T-helper 1 cell (primary cell): ENCODE data around the gene RAP1A.
"Not testable (repeated sequence)": the region's sequence is repeated elsewhere in the genome, so short reads cannot be mapped to it uniquely, and the experiment has no call there.

ENCODE experiments used
- DNase-seq, 5 donors: peaks; one replicate each; pipeline ENCODE4 v3.0.0-alpha.2; 2012 to 2020

The RAP1A gene

DNA sequence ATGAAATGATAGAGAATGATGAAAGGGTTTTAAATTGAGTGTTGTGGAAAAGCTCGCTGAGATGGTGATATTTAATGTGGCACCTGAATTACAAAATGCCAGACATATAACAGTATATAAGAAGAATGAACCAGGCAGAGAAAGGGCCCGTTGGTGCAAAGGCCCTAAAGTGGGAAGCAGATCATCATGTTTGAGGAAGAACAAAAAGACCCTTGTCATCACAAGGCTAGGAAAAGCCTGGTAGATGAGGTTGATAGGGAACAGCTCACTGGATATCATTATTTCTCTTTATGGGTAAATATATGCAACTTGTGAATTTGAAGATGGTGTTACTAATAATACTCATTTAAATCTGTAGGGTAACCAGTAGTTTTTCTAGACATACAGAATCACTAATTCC is 11.0 kb downstream of the RAP1A start:
- DNase-seq, result no peak

- no peak for DNase-seq
Measured at GRCh38 chr1:111631502-111631901, 11.9 kb downstream of the RAP1A start.

DNA sequence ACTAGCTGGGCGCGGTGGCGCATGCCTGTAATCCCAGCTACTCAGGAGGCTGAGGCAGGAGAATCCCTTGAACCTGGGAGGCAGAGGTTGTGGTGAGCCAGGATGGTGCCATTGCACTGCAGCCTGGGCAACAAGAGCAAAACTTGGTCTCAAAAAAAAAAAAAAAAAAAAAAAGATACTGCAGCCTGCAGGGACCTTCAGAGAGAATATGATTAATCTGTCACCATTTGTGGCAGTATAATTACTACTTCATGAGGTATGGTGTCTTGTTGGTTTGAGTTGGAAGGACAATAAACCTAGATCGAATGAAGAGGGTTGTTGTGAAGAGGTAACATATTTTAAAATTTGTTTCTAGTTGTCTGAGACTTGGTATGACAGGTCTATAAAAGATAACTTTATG is 13.2 kb downstream of the RAP1A start:
- DNase-seq, result not testable (repeated sequence)

DNA sequence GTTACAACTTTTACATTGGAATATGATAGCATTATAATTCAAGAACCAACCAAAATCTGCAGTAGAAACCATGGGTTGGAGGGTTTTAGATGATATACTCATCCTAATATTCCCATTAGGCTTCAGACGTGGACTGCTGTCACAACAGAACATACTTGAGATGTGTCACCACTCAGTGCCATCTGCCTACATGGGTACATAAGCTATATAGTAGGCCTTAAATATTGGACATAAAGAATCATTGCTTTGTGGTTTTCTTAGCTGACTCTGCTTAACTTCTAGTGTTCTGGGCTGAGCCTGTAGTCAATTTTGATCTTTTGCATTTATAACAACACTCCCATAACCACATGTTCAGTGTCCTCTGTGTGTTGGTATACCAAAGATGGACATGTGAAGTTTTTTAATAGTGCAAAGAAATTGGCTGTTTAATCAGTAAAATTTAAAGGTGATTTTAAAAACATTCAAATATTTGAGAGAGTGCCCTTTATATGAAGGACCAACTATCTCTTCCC is 14.2 kb downstream of the RAP1A start:
- DNase-seq, result no peak

DNA sequence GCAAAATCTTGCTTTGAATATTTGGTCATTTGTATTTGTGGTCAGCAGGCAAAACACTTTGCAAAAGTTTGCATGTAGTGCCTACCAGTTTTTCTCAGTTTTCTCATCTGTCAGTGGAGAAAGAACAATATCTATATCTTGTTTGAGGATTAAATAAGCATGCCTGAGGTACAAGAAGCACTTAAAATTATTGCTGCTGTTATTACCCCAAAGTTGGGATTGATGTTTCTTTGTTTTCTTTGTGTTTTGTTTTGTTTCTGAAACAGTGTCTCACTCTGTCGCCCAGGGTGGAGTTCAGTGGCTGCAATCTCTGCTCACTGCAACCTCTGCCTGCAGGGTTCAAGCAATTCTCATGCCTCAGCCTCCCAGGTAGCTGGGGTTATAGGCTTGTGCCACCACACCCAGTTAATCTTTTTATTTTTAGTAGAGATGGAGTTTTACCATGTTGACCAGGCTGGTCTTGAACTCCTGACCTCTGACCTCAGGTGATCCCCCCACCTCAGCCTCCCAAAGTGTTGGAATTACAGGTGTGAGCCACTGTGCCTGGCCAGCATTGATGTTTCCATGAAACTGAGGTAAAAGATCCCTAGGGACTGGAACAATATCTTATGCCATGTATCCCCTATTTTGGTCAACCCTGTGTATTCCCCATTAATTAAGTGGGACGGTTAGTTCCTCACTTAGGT is 15.9 kb downstream of the RAP1A start:
- no peak for DNase-seq

DNA sequence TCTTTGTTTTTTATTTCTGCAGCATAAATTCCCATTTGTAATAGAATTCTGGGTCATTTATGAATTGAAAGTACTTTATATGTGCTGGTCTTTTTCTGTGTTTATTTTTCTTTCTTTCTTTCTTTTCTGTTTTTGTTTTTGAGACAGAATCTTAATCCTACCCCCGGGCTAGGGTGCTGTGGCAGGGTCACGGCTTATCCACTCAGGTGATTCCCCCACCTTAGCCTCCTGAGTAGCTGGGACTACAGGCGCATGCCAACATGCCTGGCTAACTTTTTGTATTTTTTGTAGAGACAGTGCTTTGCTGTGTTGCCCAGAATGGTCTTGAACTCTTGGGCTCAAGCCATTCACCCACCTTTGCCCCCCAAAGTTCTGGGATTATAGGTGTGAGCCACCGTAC is 18.7 kb downstream of the RAP1A start:
- no peak for DNase-seq

GRCh38 chr1:111639602-111640198 is 20.1 kb downstream of the RAP1A start:
- no peak for DNase-seq

DNA sequence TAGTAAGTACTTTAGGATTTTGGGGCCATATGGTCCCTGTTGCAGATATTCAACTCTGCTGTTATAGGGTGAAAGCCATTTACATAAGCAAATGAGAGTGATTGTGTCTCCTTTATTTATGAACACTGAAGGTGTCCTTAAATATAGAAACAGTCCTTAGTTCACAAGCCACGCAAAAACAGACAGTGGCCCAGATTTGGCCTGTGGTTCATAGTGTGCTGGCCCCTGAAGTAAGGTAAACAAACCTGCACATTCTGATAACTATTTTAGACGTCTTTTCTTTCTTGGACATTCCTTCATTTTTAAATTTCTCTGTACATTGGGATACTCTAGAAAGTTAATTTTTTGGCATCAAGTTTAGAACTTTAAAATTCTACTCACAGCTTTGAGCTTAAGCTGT is 23.5 kb downstream of the RAP1A start:
- DNase-seq, result no peak

DNA sequence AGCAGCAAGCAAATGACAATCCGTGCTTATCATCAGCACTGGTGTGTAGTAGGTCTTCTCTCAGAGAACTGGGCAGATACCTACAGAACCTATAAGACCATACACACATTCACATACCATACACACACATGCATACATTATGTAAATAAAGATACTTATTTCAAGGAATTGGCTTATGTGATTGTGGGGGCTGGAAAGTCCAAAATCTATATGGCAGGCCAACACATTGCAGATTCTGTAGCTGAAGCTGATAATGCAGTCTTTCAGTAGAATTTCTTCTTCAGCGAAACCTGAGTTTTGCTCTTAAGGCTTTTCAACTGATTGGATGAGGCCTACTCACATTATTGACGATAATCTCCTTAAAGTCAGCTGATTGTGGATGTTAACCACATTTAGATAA is 24.1 kb downstream of the RAP1A start:
- DNase-seq, result no peak

- no peak for DNase-seq
Measured at GRCh38 chr1:111644506-111644905, 24.9 kb downstream of the RAP1A start.

DNA sequence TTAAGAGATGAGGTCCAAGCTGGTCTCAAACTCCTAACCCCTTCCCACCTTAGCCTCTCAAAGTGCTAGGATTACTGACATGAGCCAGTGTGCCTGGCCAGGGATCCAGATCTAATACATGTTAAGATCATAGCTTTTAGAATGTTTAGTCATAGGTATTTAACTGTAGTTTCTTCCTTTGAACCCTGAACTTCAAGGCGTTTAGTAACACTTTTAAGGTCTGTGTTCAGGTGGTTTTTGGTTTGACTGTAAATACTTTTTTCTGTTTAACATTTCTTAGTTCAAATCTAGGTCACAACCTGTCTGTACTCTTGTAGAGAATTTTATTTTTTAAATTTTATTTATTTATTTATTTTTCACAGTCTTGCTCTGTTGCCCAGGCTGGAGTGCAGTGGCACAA is 28.1 kb downstream of the RAP1A start:
- no peak for DNase-seq

DNA sequence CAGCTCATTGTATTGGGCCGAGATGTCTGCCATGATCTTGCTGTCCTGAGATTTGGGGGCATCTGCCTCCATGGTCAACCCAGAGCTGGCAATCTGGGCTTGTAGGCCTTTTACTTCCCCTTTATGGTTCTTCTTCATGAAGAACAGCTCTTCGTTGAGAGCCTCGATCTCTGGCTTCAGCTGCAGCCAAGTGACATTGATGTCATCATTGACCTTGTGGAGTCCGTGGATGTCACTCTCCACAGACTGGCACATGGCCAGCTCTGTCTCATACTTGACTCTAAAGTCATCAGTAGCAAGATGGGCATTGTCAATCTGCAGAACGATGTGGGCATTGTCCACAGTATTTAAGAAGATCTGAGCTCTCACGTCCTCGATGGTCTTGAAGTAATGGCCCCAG is 29.2 kb downstream of the RAP1A start:
- DNase-seq, result no peak

- no peak for DNase-seq
Measured at GRCh38 chr1:111649227-111649626, 29.6 kb downstream of the RAP1A start.

DNA sequence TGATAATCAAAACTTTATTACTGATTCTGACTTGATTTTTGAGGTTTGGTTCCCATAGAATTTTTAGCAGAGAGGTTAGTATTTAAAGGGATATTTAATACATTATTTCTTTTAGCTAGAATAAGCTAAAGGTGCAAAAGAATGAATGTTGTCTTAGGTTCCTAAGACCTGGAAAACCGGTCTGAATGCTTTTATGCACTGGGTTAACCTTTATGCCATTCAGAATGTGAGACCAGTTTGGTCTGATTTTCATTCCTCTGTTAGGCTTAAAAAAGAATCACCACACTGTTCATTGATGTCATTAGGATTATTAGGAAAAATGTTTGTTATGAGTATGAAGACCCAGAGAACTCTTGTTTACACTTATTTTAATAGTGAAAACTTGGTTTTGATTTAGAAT is 30.1 kb downstream of the RAP1A start:
- no peak for DNase-seq

DNA sequence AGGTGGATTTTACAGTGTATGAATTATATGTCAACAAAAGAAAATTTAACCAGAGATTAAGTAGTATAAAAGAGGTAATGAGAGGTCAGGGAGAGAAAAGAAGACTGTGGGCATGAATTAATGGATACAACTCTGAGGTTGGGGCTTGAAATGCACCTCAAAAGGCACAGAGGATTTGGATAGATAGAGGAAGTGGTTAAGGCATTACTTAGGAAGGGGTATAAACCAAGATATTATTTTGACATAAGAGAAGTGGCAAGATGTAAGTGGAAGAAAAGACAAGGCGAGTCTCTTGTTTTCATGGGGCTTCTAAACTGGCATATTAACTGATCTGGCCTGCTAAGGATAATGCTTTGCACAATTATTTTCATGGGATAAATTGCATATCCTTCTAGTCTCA is 34.1 kb downstream of the RAP1A start:
- DNase-seq, result no peak

DNA sequence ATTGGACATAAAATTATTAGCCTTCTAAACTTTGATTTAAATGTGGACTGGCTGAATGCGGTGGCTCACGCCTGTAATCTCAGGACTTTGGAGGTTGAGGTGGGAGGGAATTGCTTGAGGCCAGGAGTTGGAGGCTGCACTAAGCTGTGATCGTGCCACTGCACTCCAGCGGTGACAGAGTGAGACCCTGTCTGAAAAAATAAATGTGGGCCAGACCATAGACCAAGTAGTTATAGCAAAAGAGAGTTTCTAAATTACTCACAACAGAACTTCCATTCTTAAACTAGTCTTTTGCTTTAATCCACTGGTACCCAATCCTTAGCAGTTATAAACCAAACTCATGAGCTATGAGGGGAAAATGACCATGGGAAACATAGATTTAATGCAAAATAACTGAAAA is 35.2 kb downstream of the RAP1A start:
- DNase-seq, result peak in 1 of 5 donors; percentile 28

DNA sequence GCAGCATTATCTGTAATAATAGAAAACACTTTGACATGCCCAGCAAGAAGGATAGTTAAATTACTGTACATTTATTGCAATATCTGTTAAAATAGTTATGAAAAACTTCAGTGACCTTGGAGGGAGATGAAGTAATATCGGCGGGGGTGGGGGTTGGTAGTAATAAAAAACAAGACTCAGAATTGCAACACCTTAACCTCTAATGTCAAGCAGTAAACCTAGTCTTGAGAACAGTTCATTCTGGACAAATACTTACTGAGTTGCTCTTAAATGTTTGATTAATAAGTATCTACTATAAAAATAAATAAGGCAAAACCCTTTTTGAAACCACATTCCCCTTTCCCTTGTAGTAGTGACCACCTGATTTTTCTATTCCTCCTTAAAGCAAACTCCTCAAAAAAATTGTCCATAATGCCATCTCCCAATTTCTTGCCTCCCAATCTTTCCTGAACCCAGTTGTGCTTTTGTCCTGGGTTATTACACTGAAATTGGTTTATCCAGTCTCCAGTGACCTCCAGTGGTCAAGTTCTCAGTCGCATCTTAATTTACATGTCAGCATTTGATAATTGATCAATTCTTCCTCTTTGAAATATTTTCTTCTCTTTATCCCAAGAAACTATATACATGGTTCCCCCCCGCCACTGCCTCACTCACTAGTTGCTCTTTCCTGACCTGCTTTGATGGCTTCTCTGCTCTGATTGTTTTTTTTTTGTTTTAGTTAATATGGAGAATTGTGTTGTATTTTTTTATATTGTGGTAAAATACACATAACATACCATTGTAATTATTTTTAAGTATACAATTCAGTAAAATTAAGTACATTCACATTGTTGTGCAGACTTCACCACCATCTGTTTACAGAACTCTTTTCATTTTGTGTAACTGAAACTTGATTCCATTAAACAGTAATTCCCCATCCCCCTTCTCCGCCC is 36.8 kb downstream of the RAP1A start:
- peak in 2 of 5 donors; percentile 12 to 24 for DNase-seq

- no peak for DNase-seq
Measured at GRCh38 chr1:111658622-111659021, 39.0 kb downstream of the RAP1A start.

DNA sequence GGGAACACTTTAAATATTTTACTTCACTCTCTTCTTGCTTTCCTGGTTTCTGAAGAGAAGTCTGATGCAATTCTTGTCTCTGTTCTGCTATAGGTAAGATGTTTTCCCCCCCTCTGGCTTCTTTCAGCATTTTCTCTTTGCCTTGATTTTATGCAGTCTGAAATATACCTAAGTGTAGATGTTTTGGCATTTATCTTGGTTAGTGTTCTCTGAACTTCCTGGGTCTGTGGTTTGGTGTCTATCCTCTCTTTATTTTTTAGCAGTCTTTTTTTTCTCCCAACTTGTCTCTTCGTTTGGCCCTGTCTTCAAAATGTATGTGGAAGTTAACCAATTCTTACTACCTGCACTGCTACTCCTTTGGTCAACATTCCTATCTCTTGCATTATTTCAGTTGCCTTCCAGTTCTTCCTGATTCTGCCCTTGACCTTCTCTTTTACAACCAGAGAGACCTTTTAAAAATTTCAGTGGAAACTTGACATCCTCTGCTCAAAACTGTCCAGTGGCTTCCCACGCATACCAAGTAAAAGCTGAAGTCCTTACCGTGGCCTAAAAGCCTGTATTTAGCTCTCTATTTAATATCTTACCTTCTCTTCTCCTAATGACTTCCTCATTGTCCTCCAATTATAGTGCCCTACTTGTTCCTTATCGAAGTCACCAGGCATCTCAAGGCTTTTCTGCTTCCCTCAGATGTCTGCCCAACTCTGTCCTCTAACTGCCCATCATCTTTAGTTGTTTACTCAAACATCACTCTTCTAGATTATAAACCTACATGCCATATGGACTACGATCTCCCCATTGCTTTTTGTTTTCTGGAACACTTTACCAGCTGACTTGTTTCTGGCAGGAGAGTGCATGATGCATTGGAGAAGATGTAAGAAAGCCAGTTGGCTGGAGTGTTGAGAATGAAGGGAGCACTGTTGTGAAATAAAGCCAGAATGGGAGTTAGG is 40.9 kb downstream of the RAP1A start:
- DNase-seq, result peak in 1 of 5 donors; percentile 32

DNA sequence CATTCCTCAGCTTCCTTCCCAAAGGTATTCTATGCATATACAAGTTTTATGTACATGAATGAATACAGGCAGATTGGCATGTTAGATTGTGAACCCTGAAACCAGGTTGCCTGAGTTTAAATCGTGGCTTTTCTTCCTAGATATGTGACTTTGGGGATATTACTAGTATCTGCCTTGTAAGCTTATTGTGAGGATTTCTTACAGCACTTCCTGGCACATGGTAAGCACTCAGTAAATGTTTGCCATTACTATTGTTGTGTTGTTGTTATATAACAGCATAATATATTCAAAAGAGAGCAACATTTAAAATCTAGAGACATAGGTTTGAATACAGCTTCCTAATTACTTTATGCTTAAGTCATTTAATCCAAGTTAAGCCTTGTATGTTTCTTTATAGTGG is 45.1 kb downstream of the RAP1A start:
- no peak for DNase-seq

DNA sequence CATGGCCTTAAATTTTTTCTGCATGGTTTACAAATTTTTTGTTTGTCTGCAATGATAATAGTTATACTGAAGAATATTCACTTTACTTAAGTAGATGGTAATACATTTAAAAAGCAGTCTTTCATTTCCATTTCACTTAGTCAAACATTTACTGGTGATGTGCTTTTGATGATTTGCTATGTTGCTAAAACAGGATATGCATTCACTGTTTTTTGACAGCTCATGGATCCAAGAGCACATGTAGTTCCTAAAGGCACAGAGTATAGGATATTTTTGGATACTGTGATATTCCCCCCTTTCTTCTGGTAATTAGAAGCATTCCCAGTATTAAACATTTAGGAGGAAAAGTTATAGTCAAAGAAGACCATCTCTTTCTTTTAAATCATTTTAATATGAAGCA is 45.9 kb downstream of the RAP1A start:
- DNase-seq, result no peak

- no peak for DNase-seq
Measured at GRCh38 chr1:111666828-111667227, 47.2 kb downstream of the RAP1A start.
